ENCODE measurements around the gene MID1. TPM values are rescaled to one million over a fixed set of nuclear protein-coding genes. Genes with fewer than 3 reads are reported as not detected.

MID1 gene
- total RNA-seq, 3 donors from 2014 or later: 6.9 to 18.9 (median 10.8) TPM

DNA sequence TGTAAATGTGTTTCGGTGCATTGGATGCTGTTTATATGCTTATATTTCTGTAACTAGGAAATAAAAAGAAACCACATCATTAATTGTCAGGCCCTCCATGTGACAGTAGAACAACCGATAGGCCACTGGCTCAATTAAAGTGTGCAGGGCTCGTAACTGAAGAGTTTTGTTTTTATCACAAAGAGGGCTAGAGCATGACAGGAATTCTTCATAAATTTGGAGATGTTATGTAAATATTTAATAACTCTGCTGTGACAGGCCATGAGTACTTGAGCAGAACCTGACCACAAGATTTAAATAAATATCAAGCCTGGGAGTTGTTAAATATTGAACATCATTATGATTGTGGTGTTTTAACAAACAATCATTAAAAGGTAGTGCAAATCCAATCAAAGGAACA lies 55.9 kb downstream of the MID1 start:
- intact Hi-C loops (cut with DNase I; ENCODE audit: low total_unique reads): no loop called here
- TF ChIP-seq POLR2A (IDR thresholded peaks at IDR 0.05): no peak
- no peak for TF ChIP-seq POLR2AphosphoS5 (IDR thresholded peaks at IDR 0.05)
- TF ChIP-seq, protein P1, sequence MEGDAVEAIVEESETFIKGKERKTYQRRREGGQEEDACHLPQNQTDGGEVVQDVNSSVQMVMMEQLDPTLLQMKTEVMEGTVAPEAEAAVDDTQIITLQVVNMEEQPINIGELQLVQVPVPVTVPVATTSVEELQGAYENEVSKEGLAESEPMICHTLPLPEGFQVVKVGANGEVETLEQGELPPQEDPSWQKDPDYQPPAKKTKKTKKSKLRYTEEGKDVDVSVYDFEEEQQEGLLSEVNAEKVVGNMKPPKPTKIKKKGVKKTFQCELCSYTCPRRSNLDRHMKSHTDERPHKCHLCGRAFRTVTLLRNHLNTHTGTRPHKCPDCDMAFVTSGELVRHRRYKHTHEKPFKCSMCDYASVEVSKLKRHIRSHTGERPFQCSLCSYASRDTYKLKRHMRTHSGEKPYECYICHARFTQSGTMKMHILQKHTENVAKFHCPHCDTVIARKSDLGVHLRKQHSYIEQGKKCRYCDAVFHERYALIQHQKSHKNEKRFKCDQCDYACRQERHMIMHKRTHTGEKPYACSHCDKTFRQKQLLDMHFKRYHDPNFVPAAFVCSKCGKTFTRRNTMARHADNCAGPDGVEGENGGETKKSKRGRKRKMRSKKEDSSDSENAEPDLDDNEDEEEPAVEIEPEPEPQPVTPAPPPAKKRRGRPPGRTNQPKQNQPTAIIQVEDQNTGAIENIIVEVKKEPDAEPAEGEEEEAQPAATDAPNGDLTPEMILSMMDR (IDR thresholded peaks at IDR 0.05): no peak
- Histone ChIP-seq H3K4me3 (no peak overlapping the region), H3K27ac (no peak overlapping the region), H3K4me1 (no peaks in the 10 kb centered on the region), H3K36me3 (no peaks in the 10 kb centered on the region), H3K27me3 (no peaks in the 10 kb centered on the region), H3K9me3 (no peaks in the 10 kb centered on the region)
- DNase-seq (ENCODE audit: low spot score in 2 of 2): no peak

DNA sequence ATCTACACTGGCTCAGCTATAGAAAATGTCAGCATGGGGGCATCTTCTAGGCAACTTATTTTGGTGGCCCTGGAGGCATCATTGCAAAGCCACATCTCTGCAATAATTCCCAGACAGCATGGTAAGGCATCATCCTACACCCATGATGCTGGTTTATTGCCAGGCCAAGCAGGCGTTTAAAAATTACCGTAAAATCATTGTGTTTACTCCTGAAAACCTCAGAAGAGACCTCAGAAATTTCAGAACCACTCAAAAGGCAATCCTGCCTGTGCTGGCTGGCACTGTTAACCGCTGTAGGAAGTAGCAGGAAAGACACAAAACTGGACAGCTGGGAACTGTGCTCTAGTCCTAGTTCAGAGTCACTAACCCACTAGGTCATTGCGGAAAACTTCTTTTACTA lies 63.2 kb downstream of the MID1 start:
- peaks cover 0 to 14% of the 10 kb centered on the region in 2 donors for H3K27me3 ChIP-seq
- H3K36me3 ChIP-seq: no peaks in the 10 kb centered on the region
- TF ChIP-seq POLR2A (IDR thresholded peaks at IDR 0.05) (no peak), POLR2AphosphoS5 (IDR thresholded peaks at IDR 0.05) (no peak)
- TF ChIP-seq, protein P1 (IDR thresholded peaks at IDR 0.05): no peak
- intact Hi-C loops (cut with DNase I; ENCODE audit: low total_unique reads): no loop called here
- H3K4me1 ChIP-seq: no peaks in the 10 kb centered on the region
- no peak overlapping the region for H3K4me3 ChIP-seq
- no peak for DNase-seq (ENCODE audit: low spot score in 2 of 2)
- no peak overlapping the region for H3K27ac ChIP-seq
- H3K9me3 ChIP-seq: no peaks in the 10 kb centered on the region

DNA sequence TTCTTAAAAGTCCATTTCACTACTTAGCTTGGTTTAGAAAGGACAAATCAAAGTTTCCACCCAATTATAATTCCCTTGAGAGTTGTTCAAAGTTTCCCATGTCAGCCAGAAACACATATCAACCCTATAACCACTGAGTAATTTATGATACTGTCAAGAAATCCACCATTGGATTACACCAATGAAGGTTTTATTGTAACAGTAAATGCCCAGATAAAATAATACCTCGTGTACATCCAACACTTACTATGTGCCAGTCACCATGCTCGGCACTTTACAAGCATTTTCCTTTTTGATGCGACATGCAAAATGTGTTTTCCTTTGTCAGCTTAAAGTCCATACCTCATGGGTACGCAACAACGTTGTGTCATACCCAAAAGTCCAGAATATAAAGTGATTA lies 64.0 kb downstream of the MID1 start:
- no peak for TF ChIP-seq POLR2AphosphoS5 (IDR thresholded peaks at IDR 0.05)
- Histone ChIP-seq H3K27ac (no peak overlapping the region), H3K4me3 (no peak overlapping the region), H3K4me1 (no peaks in the 10 kb centered on the region), H3K27me3 (peaks cover 0 to 14% of the 10 kb centered on the region in 2 donors), H3K36me3 (no peaks in the 10 kb centered on the region), H3K9me3 (no peaks in the 10 kb centered on the region)
- intact Hi-C loops (cut with DNase I; ENCODE audit: low total_unique reads): no loop called here
- DNase-seq (ENCODE audit: low spot score in 2 of 2): no peak

DNA sequence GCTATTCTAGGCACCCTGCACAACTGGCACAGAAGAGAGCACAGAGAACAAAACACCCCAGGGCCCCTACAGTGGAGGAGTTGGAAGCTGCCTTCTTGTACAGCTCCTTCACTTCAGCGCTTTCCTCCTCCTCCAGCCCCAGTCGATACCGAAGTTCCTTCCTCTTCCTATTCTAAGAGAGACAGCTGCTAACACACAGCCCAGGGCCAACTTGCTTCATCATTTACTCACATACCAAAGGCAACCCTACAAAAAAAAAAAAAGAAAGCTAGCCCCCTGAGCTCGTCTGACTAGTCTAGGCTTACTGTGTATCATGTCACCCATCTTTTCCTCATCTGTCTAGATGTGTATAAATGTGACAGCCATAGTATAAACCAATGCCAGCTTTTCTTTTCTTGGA lies 64.5 kb downstream of the MID1 start:
- Histone ChIP-seq H3K4me1 (no peaks in the 10 kb centered on the region), H3K9me3 (no peaks in the 10 kb centered on the region), H3K4me3 (no peak overlapping the region), H3K36me3 (no peaks in the 10 kb centered on the region), H3K27me3 (peaks cover 0 to 14% of the 10 kb centered on the region in 2 donors), H3K27ac (no peak overlapping the region)
- TF ChIP-seq, protein P1 (IDR thresholded peaks at IDR 0.05): no peak
- TF ChIP-seq POLR2AphosphoS5 (IDR thresholded peaks at IDR 0.05): no peak
- no peak for TF ChIP-seq POLR2A (IDR thresholded peaks at IDR 0.05)
- no peak for DNase-seq (ENCODE audit: low spot score in 2 of 2)
- intact Hi-C loops (cut with DNase I; ENCODE audit: low total_unique reads): no loop called here

DNA sequence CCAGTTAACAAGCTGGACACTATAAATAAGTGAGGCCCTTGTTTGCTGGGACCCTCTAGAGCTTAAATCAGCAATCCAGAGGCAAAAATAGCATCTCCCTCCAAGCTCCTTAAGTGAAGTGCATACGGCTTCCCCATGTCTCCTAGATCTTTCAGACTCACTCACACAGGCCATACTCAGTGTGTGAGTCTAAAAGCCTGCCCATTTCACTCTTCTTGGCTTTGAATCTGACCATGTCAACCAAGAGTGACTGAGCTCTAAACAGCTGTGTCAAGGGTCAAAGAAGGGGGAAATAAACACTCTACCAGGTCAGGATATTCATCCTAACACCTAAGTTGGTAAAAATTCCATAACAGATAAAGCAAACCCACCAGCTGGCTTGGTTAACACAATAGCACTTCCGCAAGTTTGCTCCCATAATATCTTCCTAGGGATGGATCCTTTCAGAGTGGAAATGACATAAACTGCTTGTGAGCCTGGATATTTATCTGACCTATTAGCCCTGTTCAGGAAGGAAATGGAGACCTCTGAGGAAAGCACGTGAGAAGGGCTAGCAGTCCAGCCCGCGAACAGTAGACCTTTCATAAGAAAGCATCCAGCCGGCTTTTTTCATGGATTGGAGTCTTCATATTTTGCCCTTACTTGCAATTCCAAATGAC lies 65.6 kb downstream of the MID1 start:
- DNase-seq (ENCODE audit: low spot score in 2 of 2): no peak
- TF ChIP-seq, protein P1 (IDR thresholded peaks at IDR 0.05): no peak
- TF ChIP-seq POLR2A (IDR thresholded peaks at IDR 0.05): no peak
- TF ChIP-seq POLR2AphosphoS5 (IDR thresholded peaks at IDR 0.05): no peak
- H3K27me3 ChIP-seq: peaks cover 0 to 14% of the 10 kb centered on the region in 2 donors
- H3K9me3 ChIP-seq: no peaks in the 10 kb centered on the region
- H3K27ac ChIP-seq: no peak overlapping the region
- H3K36me3 ChIP-seq: no peaks in the 10 kb centered on the region
- H3K4me3 ChIP-seq: no peak overlapping the region
- intact Hi-C loops (cut with DNase I; ENCODE audit: low total_unique reads): no loop called here
- no peaks in the 10 kb centered on the region for H3K4me1 ChIP-seq

Data from breast epithelium (tissue), 4 donors.